Mucosa of descending colon (tissue), 3 donors: ENCODE data around the gene CNOT4. TPM values are rescaled to one million over a fixed set of nuclear protein-coding genes. Genes with fewer than 3 reads are reported as not detected.

ENCODE experiments used
- ATAC-seq: fragments of 200-7000 bp; cut with Tn5 transposase; one replicate; pipeline ENCODE4 v1.9.1; 2020; ENCODE audit warnings: mild to moderate bottlenecking, moderate library complexity
- DNase-seq, 3 donors: peaks; one replicate each; pipeline ENCODE4 v3.0.0-alpha.2; 2020
- H3K36me3 ChIP-seq: fragments of 200-600 bp; one replicate; pipeline ENCODE4 v1.8.0; 2021; ENCODE audit warnings: low read depth, mild to moderate bottlenecking
- H3K4me1 ChIP-seq: fragments of 200-600 bp; one replicate; pipeline ENCODE4 v1.8.0; 2021; ENCODE audit warnings: low read depth, mild to moderate bottlenecking
- H3K4me3 ChIP-seq: fragments of 200-600 bp; one replicate; pipeline ENCODE4 v1.8.0; 2021; ENCODE audit warnings: mild to moderate bottlenecking
- H3K9me3 ChIP-seq: fragments of 200-600 bp; one replicate; pipeline ENCODE4 v1.8.0; 2021; ENCODE audit warnings: mild to moderate bottlenecking
- CTCF ChIP-seq: fragments of 200-600 bp; IDR thresholded peaks from one replicate; pipeline ENCODE4 v1.8.0; 2022; ENCODE audit warnings: antibody characterized with exemption, mild to moderate bottlenecking
- intact Hi-C, 2 donors: fragments of 100-400 bp; cut with DNase I in 1 of 2; cut with micrococcal nuclease in 1 of 2; formaldehyde crosslinking; loops; one replicate each; pipeline versions ENCODE4 v1.11.0 to v1.11.1; 2022; cut with DNase I, micrococcal nuclease
- total RNA-seq, 3 donors: library from RNA; stranded (reverse); fragmentation: NEBNext Ultra II Directional in 2 of 3; extraction: Animal tissue kit (Norgen Biotek cat#: 25700) in 2 of 3; gene quantifications; one replicate each; pipeline versions ENCODE4 v1.2.1 to v1.2.4, GENCODE V29; 2021 to 2023
- donor health status: DM: no; HTN: no; CAD: no; lungs with moderate emphysema.
- donor health status: DM: no; HTN: no; CAD: no.
- donor health status: DM: no; HTN: yes; CAD: no.

Gene CNOT4
- total RNA-seq, 3 donors from 2014 or later: 18.3 to 37.2 (median 22.1) TPM

GRCh38 chr7:135522509-135522908, 12.6 kb upstream of the CNOT4 start:
- ATAC-seq (no peak), DNase-seq (no peak)

GRCh38 chr7:135519871-135520270, 10.0 kb upstream of the CNOT4 start:
- no peaks in the 10 kb centered on the region for H3K4me1 ChIP-seq
- intact Hi-C loops: no loop called here
- H3K4me3 ChIP-seq: no peak overlapping the region
- TF ChIP-seq CTCF: no peak
- H3K36me3 ChIP-seq: no peaks in the 10 kb centered on the region
- ATAC-seq (no peak), DNase-seq (no peak)
- no peaks in the 10 kb centered on the region for H3K9me3 ChIP-seq

More at GRCh38 chr7:135522509-135522908, 12.6 kb upstream of the CNOT4 start:
- Histone ChIP-seq H3K4me3 (no peak overlapping the region), H3K9me3 (no peaks in the 10 kb centered on the region), H3K36me3 (no peaks in the 10 kb centered on the region), H3K4me1 (no peaks in the 10 kb centered on the region)
- intact Hi-C loops: no loop called here
- TF ChIP-seq CTCF: no peak

GRCh38 chr7:135519233-135519688, 9.4 kb upstream of the CNOT4 start:
- intact Hi-C loops: no loop called here
- TF ChIP-seq CTCF: no peak
- DNase-seq: no peak
- no peaks in the 10 kb centered on the region for H3K9me3 ChIP-seq
- ATAC-seq: no peak
- no peaks in the 10 kb centered on the region for H3K4me1 ChIP-seq
- no peaks in the 10 kb centered on the region for H3K36me3 ChIP-seq
- no peak overlapping the region for H3K4me3 ChIP-seq

- no peak for TF ChIP-seq CTCF
- no peak for DNase-seq
- Histone ChIP-seq H3K4me1 (no peaks in the 10 kb centered on the region), H3K9me3 (no peaks in the 10 kb centered on the region), H3K4me3 (no peak overlapping the region), H3K36me3 (no peaks in the 10 kb centered on the region)
- intact Hi-C loops: no loop called here
- ATAC-seq: no peak
These were observed 8.8 kb upstream of the CNOT4 start for GRCh38 chr7:135518748-135519147.

- H3K9me3 ChIP-seq: no peaks in the 10 kb centered on the region
- no peak for TF ChIP-seq CTCF
- DNase-seq (no peak), ATAC-seq (no peak)
- no peak overlapping the region for H3K4me3 ChIP-seq
- H3K4me1 ChIP-seq: no peaks in the 10 kb centered on the region
- intact Hi-C loops: no loop called here
- H3K36me3 ChIP-seq: no peaks in the 10 kb centered on the region
These were observed 7.2 kb upstream of the CNOT4 start for GRCh38 chr7:135517060-135517459.

GRCh38 chr7:135514856-135515255, 5.0 kb upstream of the CNOT4 start:
- H3K9me3 ChIP-seq: no peaks in the 10 kb centered on the region
- intact Hi-C loops: loop anchor here in 1 of 2 donors (5.0 kb wide), 1 partner anchor 42 kb away; the partner anchor contains the start of gene NUP205
- no peak for TF ChIP-seq CTCF
- DNase-seq (no peak), ATAC-seq (no peak)
- H3K4me3 ChIP-seq: no peak overlapping the region
- no peaks in the 10 kb centered on the region for H3K36me3 ChIP-seq
- H3K4me1 ChIP-seq: no peaks in the 10 kb centered on the region
